Parathyroid adenoma (tissue), 2 donors: ENCODE measurements around the gene CDK5R1.

ENCODE experiments used
- H2AFZ ChIP-seq: fragments of 300-600 bp; sonication (generic); one replicate; pipeline ENCODE4 v1.7.0; 2017; ENCODE audit warnings: antibody characterized with exemption, mild to moderate bottlenecking
- H3K27ac ChIP-seq: fragments of 300-600 bp; sonication (generic); one replicate; pipeline ENCODE4 v1.7.0; 2017
- H3K27me3 ChIP-seq: fragments of 300-600 bp; sonication (generic); one replicate; pipeline ENCODE4 v1.7.0; 2017; ENCODE audit warnings: low read length; ENCODE audit not compliant: control insufficient read depth, insufficient read depth
- H3K36me3 ChIP-seq: fragments of 300-600 bp; sonication (generic); one replicate; pipeline ENCODE4 v1.7.0; 2017; ENCODE audit warnings: low read length; ENCODE audit not compliant: control insufficient read depth, insufficient read depth
- H3K4me1 ChIP-seq: fragments of 300-600 bp; sonication (generic); one replicate; pipeline ENCODE4 v1.7.0; 2017; ENCODE audit warnings: control low read depth
- H3K4me2 ChIP-seq: fragments of 300-600 bp; sonication (generic); one replicate; pipeline ENCODE4 v1.7.0; 2017; ENCODE audit warnings: low read length
- H3K4me3 ChIP-seq: fragments of 300-600 bp; sonication (generic); one replicate; pipeline ENCODE4 v1.7.0; 2017; ENCODE audit warnings: low read depth, low read length
- H3K79me2 ChIP-seq: fragments of 300-600 bp; sonication (generic); one replicate; pipeline ENCODE4 v1.7.0; 2017; ENCODE audit warnings: control low read depth
- H3K9ac ChIP-seq: fragments of 300-600 bp; sonication (generic); one replicate; pipeline ENCODE4 v1.7.0; 2017; ENCODE audit warnings: mild to moderate bottlenecking
- H3K9me3 ChIP-seq: fragments of 300-600 bp; sonication (generic); one replicate; pipeline ENCODE4 v1.7.0; 2017; ENCODE audit warnings: low read length; ENCODE audit not compliant: control insufficient read depth
- TF ChIP-seq, protein P1 (sequence below): fragments of 300-600 bp; sonication (generic); IDR thresholded peaks from one replicate; pipeline ENCODE4 v1.7.0; 2017; ENCODE audit warnings: antibody characterized with exemption, mild to moderate bottlenecking
- donor health status: primary hyperparathyroidism.

The CDK5R1 gene

GRCh38 chr17:32463304-32463703 lies 23.5 kb upstream of the CDK5R1 start:
- H3K36me3 ChIP-seq = no peaks in the 10 kb centered on the region
- no peak overlapping the region for H3K9ac ChIP-seq
- peaks cover 8% of the 10 kb centered on the region for H3K4me1 ChIP-seq
- no peaks in the 10 kb centered on the region for H3K27me3 ChIP-seq
- TF ChIP-seq, protein P1, sequence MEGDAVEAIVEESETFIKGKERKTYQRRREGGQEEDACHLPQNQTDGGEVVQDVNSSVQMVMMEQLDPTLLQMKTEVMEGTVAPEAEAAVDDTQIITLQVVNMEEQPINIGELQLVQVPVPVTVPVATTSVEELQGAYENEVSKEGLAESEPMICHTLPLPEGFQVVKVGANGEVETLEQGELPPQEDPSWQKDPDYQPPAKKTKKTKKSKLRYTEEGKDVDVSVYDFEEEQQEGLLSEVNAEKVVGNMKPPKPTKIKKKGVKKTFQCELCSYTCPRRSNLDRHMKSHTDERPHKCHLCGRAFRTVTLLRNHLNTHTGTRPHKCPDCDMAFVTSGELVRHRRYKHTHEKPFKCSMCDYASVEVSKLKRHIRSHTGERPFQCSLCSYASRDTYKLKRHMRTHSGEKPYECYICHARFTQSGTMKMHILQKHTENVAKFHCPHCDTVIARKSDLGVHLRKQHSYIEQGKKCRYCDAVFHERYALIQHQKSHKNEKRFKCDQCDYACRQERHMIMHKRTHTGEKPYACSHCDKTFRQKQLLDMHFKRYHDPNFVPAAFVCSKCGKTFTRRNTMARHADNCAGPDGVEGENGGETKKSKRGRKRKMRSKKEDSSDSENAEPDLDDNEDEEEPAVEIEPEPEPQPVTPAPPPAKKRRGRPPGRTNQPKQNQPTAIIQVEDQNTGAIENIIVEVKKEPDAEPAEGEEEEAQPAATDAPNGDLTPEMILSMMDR = no peak
- H3K9me3 ChIP-seq = no peaks in the 10 kb centered on the region
- no peak overlapping the region for H3K27ac ChIP-seq
- H3K79me2 ChIP-seq = peaks cover 30% of the 10 kb centered on the region
- H3K4me3 ChIP-seq = no peak overlapping the region
- H2AFZ ChIP-seq = no peak overlapping the region
- H3K4me2 ChIP-seq = no peak overlapping the region

DNA sequence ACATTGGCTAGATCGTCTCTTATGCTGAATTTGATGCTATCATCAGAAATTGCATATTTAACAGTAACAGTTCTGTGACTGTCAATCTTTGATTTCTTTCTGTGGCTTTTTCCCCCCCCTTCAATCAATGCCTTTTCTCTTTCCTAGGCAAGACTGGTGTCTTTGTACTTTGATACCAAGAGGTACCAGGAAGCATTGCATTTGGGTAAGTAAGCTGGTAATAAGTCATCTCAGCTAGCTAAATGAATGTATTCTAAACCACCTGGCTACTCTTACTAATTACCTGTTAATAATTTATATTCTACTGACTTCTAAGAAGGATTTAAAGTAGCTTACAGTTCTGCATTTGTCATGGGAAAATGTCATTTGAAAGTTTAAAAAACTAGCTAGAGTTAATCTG lies 22.4 kb upstream of the CDK5R1 start:
- no peaks in the 10 kb centered on the region for H3K27me3 ChIP-seq
- H3K79me2 ChIP-seq = peaks cover 32% of the 10 kb centered on the region

GRCh38 chr17:32467949-32468348 lies 18.8 kb upstream of the CDK5R1 start:
- peaks cover 13% of the 10 kb centered on the region for H3K79me2 ChIP-seq
- H3K4me2 ChIP-seq = no peak overlapping the region
- H2AFZ ChIP-seq = no peak overlapping the region
- TF ChIP-seq, protein P1 = no peak
- H3K36me3 ChIP-seq = no peaks in the 10 kb centered on the region
- H3K9me3 ChIP-seq = no peaks in the 10 kb centered on the region
- H3K9ac ChIP-seq = no peak overlapping the region
- H3K4me1 ChIP-seq = peaks cover 10% of the 10 kb centered on the region
- no peak overlapping the region for H3K4me3 ChIP-seq
- H3K27ac ChIP-seq = no peak overlapping the region
- H3K27me3 ChIP-seq = no peaks in the 10 kb centered on the region

More for the DNA sequence above, 22.4 kb upstream of the CDK5R1 start:
- no peak overlapping the region for H3K4me3 ChIP-seq
- no peak overlapping the region for H3K27ac ChIP-seq
- H3K4me1 ChIP-seq = peaks cover 5% of the 10 kb centered on the region
- H3K9ac ChIP-seq = no peak overlapping the region
- H3K9me3 ChIP-seq = no peaks in the 10 kb centered on the region
- TF ChIP-seq, protein P1 = no peak
- no peaks in the 10 kb centered on the region for H3K36me3 ChIP-seq
- H3K4me2 ChIP-seq = no peak overlapping the region
- no peak overlapping the region for H2AFZ ChIP-seq

- no peak overlapping the region for H3K9ac ChIP-seq
- H3K4me3 ChIP-seq = no peak overlapping the region
- TF ChIP-seq, protein P1 = no peak
- H3K79me2 ChIP-seq = peaks cover 10% of the 10 kb centered on the region
- peaks cover 10% of the 10 kb centered on the region for H3K4me1 ChIP-seq
- no peaks in the 10 kb centered on the region for H3K27me3 ChIP-seq
- H3K36me3 ChIP-seq = no peaks in the 10 kb centered on the region
- H3K9me3 ChIP-seq = no peaks in the 10 kb centered on the region
- no peak overlapping the region for H3K27ac ChIP-seq
- H2AFZ ChIP-seq = no peak overlapping the region
- H3K4me2 ChIP-seq = no peak overlapping the region
These were observed 16.2 kb upstream of the CDK5R1 start for GRCh38 chr17:32470405-32471167.

- Histone ChIP-seq H3K9me3 (no peaks in the 10 kb centered on the region), H3K4me2 (no peak overlapping the region), H3K79me2 (peaks cover 10% of the 10 kb centered on the region), H3K36me3 (no peaks in the 10 kb centered on the region), H3K4me1 (peaks cover 10% of the 10 kb centered on the region), H2AFZ (no peak overlapping the region), H3K27me3 (no peaks in the 10 kb centered on the region), H3K4me3 (no peak overlapping the region), H3K9ac (no peak overlapping the region), H3K27ac (peak overlapping the region; percentile 34)
- TF ChIP-seq, protein P1 = no peak
These were observed 15.1 kb upstream of the CDK5R1 start for GRCh38 chr17:32471652-32472051.
